GM18907 (cell line): Measurements from ENCODE around the gene NECAB3.

ENCODE experiments used
- ATAC-seq: cut with Tn5 transposase; IDR thresholded peaks from one replicate; pipeline ENCODE4 v1.9.1; 2021; ENCODE audit warnings: mild to moderate bottlenecking, moderate library complexity; ENCODE audit not compliant: unreplicated experiment

Gene NECAB3

DNA sequence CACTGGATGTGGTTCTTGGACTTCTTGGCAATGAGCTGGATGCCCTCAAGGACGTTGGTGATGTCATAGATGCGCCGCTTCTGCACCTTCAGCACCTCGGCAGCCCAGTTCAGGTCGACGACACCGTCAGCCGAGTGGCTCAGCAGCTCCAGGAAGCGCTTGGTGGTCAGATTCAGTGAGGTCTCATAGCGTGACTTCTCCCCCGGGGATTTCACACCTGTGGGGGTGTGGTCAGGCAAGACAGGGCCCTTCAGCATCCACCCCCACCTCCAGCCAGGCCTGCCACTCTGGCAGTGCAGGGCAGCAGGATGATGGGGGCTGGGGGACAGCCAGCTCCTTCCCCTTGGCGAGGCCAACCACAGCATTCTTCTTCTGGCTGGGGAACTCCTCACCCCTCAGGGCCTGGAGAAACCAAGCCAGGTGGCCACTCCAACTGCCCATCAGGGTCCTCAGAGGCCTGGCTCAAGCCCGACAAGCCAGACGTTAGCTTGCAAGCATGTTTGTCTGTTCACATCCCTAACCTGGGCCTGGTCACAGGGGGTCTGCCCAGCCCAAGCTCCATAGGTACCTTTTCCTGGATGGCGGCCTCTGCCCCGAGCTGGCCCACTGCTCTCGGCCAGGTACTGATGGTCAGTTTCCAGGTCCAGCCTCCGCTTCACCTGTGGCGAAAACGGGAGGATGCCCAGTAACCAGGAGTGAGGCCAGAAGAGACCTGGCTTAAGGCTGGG lies 5.7 kb upstream of the NECAB3 start:
- peak; percentile 67 for ATAC-seq

DNA sequence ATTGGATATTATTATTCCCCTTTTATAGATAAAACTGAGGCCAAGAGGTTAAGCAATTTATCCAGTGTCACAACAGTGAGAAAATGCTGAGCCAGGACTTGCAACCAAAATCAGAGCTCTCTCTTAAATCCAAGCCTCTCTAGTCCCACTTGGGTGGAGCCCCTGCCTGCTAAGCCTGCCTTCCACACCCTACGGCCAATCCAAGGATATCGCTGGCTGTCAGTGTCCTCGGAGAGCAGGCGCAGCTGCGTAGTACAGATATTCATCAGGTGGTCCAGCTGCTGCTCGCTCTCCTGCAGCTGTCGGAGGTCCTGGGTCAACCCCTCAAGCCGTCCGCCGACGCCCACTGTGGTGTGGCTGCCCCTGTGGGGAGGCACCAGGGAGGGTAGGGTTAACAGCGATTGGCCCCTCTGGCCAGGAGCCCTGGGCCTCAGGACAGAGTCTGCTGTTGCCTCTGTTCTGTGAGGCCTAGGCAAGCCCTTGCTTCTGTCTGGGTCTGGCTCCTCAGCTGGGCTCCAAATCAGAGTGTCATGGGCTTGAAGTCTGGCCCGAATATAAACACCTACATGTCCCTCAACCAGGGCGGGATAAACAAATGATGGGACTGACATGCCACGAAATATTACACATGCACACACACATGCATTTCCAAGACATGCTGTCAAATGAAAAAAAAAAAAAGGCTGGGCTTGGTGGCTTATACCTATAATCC lies 3.9 kb upstream of the NECAB3 start:
- no peak for ATAC-seq

- ATAC-seq, result no peak
These were observed 2.7 kb upstream of the NECAB3 start for GRCh38 chr20:33676652-33677645.

GRCh38 chr20:33676121-33676520 lies 1.9 kb upstream of the NECAB3 start:
- no peak for ATAC-seq

DNA sequence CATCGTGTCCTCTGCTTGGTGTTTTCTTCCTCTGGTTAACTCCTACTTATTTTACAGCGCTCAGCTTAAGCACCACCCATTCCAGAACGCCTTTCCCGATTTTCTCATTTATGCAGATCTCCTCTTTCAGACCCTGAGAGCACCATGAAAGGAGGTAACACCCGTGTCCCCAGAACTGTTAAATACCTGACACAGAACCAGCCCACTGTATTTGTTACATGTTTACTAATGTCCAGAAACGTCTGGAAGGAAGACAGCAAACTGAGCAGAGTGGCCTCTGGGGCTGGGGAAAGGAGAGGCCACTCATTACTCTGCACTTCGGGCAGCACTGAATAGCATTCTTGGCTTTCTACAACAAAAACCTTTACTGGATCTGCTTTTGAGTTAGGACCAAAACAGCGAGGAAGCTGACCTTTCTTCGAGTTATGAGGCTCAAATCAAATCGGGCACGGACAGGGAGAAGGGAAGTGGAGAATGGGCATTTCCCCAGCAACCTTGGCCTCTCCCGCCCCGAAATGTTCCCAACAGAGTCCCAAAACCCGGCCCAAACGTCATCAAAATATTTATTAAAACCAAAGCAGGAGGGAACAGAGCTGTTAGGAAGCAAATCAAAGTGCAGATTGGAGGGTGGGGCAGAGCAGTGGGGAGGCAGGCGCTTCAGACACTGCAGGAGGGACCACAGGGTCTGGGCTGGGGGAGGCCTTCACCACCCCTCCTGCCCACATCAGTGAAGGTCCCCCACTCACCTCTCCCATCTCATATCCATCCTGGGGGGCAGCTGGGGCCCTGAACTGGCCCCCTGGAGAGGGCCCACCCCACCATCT lies 1.1 kb upstream of the NECAB3 start:
- ATAC-seq, result no peak

- ATAC-seq, result no peak
These were observed 576 bp downstream of the NECAB3 start for GRCh38 chr20:33673410-33674293.

DNA sequence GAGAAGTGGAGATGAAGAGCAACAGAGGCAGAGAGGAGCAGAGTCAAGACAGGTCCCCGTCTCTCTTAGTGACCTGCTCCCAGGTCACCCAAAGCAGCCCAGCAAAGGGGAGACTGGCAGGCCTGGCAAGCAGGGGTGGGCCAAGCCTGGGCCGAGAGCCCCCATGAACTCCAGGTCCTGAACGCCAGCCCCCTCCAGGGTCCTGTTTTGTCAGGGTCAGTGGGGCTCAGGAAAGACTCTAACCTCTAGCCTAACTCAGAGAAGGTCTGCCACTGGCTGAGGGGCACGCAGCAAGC lies 1.2 kb downstream of the NECAB3 start:
- no peak for ATAC-seq

DNA sequence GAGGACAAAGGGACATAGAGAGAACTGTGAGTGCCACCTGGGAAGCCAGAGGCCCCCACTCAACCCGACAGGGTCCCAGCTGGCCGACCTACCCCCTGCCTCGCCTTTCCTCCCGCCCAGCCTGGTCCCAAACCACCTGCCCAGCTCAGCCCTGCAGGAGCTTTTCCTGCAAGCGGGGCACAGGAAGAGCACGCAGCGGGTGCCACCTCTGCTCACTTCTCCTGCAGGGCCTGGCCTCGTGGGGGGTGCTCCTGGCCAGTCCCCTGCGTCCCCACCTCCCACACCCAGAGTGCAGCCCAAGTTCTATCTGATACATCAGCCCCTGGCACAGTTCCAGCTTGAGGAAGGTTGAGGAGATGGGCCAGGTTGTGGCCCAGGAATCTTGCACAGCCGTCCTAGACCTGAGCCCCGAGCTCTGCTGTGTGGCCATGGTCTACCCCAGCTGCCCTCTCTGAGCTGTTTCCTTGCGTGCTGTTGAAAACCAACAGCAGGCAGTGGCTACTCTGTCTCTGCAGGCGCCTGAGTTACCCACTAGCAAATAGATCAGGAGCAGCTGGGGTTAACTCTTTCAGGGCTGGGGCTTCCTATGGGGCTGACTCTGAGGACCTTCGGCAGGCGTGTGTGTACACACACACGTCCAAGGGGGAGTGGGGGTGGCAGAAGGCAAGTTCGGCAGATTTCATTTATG lies 1.7 kb downstream of the NECAB3 start:
- ATAC-seq, result no peak

GRCh38 chr20:33671573-33672288 lies 2.5 kb downstream of the NECAB3 start:
- no peak for ATAC-seq

GRCh38 chr20:33670715-33671499 lies 3.3 kb downstream of the NECAB3 start:
- ATAC-seq, result no peak

GRCh38 chr20:33669873-33670640 lies 4.2 kb downstream of the NECAB3 start:
- no peak for ATAC-seq

GRCh38 chr20:33669224-33669623 lies 5.0 kb downstream of the NECAB3 start:
- ATAC-seq, result no peak

DNA sequence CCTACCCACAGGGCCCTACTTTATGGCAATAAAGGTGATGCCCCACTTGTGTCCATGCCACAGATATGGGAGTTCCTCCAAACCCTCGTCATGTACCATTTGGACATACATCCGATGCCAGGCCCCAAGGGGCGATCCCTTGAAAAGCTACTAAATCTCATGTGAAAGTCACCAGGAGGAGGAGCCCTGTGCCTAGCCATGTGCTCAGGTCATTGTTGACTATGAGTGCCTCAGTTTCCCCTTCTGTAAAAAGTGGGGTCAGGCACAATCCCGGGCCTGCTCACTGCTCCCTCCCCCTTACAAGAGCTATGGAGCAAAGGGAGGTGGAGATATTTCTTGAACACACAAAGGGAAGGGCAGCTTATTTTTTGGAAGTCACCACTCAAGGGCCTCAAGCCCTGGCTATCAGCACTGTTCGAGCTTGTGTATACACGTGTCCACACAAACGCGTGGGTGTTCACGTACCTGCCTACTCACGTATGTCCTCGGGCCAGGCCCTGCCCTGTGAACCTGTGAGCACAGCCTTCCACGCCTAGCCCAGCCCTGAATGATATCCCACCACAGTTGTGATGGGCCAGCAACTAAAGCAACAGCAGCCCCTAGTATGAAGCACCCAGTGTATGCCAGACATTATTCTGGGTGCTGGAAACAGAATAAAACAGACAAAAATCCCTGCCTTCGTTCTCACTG lies 5.6 kb downstream of the NECAB3 start:
- no peak for ATAC-seq

GRCh38 chr20:33667676-33668465 lies 6.4 kb downstream of the NECAB3 start:
- ATAC-seq, result peak; percentile 40

GRCh38 chr20:33667245-33667675 lies 7.0 kb downstream of the NECAB3 start:
- ATAC-seq, result peak; percentile 18
